Measurements from ENCODE around the gene MAB21L4. TPM values are rescaled to one million over a fixed set of nuclear protein-coding genes. Genes with fewer than 3 reads are reported as not detected.

Gene MAB21L4
- total RNA-seq, 1 experiment from 2014 or later = 0.15 TPM

GRCh38 chr2:240890691-240891090 is 5.3 kb downstream of the MAB21L4 start:
- Mint-ChIP-seq H3K27ac (no peak overlapping the region), H3K4me1 (peaks cover 6 to 10% of the 10 kb centered on the region in 2 experiments), H3K4me3 (no peak overlapping the region), H3K36me3 (ENCODE audit: insufficient read depth in 1 of 3, low read depth in 3 of 3) (no peaks in the 10 kb centered on the region), H3K27me3 (ENCODE audit: low read depth) (no peaks in the 10 kb centered on the region; the same call in 1 of the 2 replicates), H3K9me3 (no peaks in the 10 kb centered on the region)
- H3K4ac ChIP-seq (ENCODE audit: low read depth, low read length) = no peak overlapping the region
- H3K9ac ChIP-seq (ENCODE audit: extremely low read depth, insufficient read length, low read length) = no peak overlapping the region
- H3K79me2 ChIP-seq (ENCODE audit: insufficient read depth, low read length) = no peaks in the 10 kb centered on the region
- no peaks in the 10 kb centered on the region for H3K79me1 ChIP-seq (ENCODE audit: insufficient read depth, low read depth, low read length, poor library complexity, severe bottlenecking)
- H2BK15ac ChIP-seq (ENCODE audit: low read depth, low read length) = no peak overlapping the region
- no peak overlapping the region for H2AFZ ChIP-seq (ENCODE audit: low read length)
- no peak overlapping the region for H2BK5ac ChIP-seq (ENCODE audit: insufficient read length, low read length)
- H3K14ac ChIP-seq (ENCODE audit: insufficient read depth, low read length) = no peak overlapping the region
- H3K27ac ChIP-seq (ENCODE audit: insufficient read length, low read depth, low read length) = no peak overlapping the region
- no peak overlapping the region for H3T11ph ChIP-seq (ENCODE audit: low read length)
- no peak overlapping the region for H2BK120ac ChIP-seq (ENCODE audit: low read depth, low read length, poor library complexity, severe bottlenecking)
- no peak overlapping the region for H2AK5ac ChIP-seq (ENCODE audit: insufficient read length, low read length)
- DNase-seq = no peak
- no peak overlapping the region for H3K56ac ChIP-seq (ENCODE audit: insufficient read length, low read depth, low read length)
- H3K23ac ChIP-seq (ENCODE audit: insufficient read length, low read depth, low read length) = no peak overlapping the region
- no peak overlapping the region for H2BK20ac ChIP-seq (ENCODE audit: low read depth, low read length, poor library complexity, severe bottlenecking)
- WGBS (ENCODE audit: extremely low coverage, insufficient read length, low lambda C conversion rate) = no CpG with 5 or more reads among the region's 14 CpGs
- H4K91ac ChIP-seq (ENCODE audit: insufficient read length, low read depth, low read length) = no peak overlapping the region
- H4K8ac ChIP-seq (replicated peaks; ENCODE audit: insufficient read length, low read depth, low read length) = no peak overlapping the region
- H3K9me3 ChIP-seq (ENCODE audit: control insufficient read depth, low read depth, low read length) = no peaks in the 10 kb centered on the region
- no peaks in the 10 kb centered on the region for H3K4me1 ChIP-seq (ENCODE audit: insufficient read depth, low read length)
- H3K4me2 ChIP-seq (ENCODE audit: insufficient read depth, insufficient read length, low read length) = no peak overlapping the region
- H4K20me1 ChIP-seq (ENCODE audit: control insufficient read depth, insufficient read depth, insufficient read length) = no peaks in the 10 kb centered on the region
- H3K23me2 ChIP-seq (ENCODE audit: insufficient read length, low read depth, low read length, poor library complexity, severe bottlenecking) = no peaks in the 10 kb centered on the region
- H3K18ac ChIP-seq (ENCODE audit: insufficient read length, low read depth, low read length) = no peak overlapping the region
- no peak overlapping the region for H2BK12ac ChIP-seq (ENCODE audit: insufficient read length, low read depth, low read length)
- H3K27me3 ChIP-seq (ENCODE audit: insufficient read depth, low read length) = no peaks in the 10 kb centered on the region
- no peak overlapping the region for H4K5ac ChIP-seq (ENCODE audit: insufficient read length, low read depth, low read length)
- no peak for TF ChIP-seq CTCF (conservative IDR thresholded peaks at IDR 0.05)

Measured in H9 (cell line).